H9 (cell line): ENCODE measurements around the gene ISOC1. TPM values are rescaled to one million over a fixed set of nuclear protein-coding genes. Genes with fewer than 3 reads are reported as not detected.

Source experiments
- DNase-seq: peaks from one replicate; pipeline ENCODE4 v3.0.0-alpha.2; 2017
- H2AFZ ChIP-seq: one replicate; pipeline ENCODE4 v1.6.1; 2013; ENCODE audit warnings: mild to moderate bottlenecking, low read length, control low read depth, moderate library complexity
- H2AK5ac ChIP-seq: 2 replicates; pipeline ENCODE4 v1.6.1; 2013; ENCODE audit warnings: low read length, control low read depth, mixed read lengths; ENCODE audit not compliant: insufficient read length
- H2BK120ac ChIP-seq: one replicate; pipeline ENCODE4 v1.6.1; 2013; ENCODE audit warnings: low read depth, mild to moderate bottlenecking, low read length, control low read depth, inconsistent platforms; ENCODE audit not compliant: poor library complexity, severe bottlenecking
- H2BK12ac ChIP-seq: 2 replicates; pipeline ENCODE4 v1.6.1; 2013; ENCODE audit warnings: low read length, control low read depth, mixed read lengths, low read depth; ENCODE audit not compliant: insufficient read length
- H2BK15ac ChIP-seq: 2 replicates; pipeline ENCODE4 v1.6.1; 2013; ENCODE audit warnings: low read depth, low read length, control low read depth
- H2BK20ac ChIP-seq: one replicate; pipeline ENCODE4 v1.6.1; 2013; ENCODE audit warnings: low read depth, mild to moderate bottlenecking, low read length, control low read depth, inconsistent platforms; ENCODE audit not compliant: poor library complexity, severe bottlenecking
- H2BK5ac ChIP-seq: 2 replicates; pipeline ENCODE4 v1.6.1; 2013; ENCODE audit warnings: low read length, control low read depth, mixed read lengths; ENCODE audit not compliant: insufficient read length
- H3K14ac ChIP-seq: 2 replicates; pipeline ENCODE4 v1.6.1; 2013; ENCODE audit warnings: low read length, control low read depth; ENCODE audit not compliant: insufficient read depth
- H3K18ac ChIP-seq: 2 replicates; pipeline ENCODE4 v1.6.1; 2013; ENCODE audit warnings: low read depth, mild to moderate bottlenecking, mixed read lengths, low read length, control low read depth; ENCODE audit not compliant: insufficient read length
- H3K23ac ChIP-seq: 2 replicates; pipeline ENCODE4 v1.6.1; 2013; ENCODE audit warnings: low read length, control low read depth, mixed read lengths, low read depth; ENCODE audit not compliant: insufficient read length
- H3K23me2 ChIP-seq: 2 replicates; pipeline ENCODE4 v1.6.1; 2013; ENCODE audit warnings: low read depth, mild to moderate bottlenecking, mixed read lengths, low read length, control low read depth; ENCODE audit not compliant: insufficient read length, poor library complexity, severe bottlenecking
- H3K27ac ChIP-seq: 2 replicates; pipeline ENCODE4 v1.5.1; 2013; ENCODE audit warnings: low read length, control low read depth, mixed read lengths, low read depth; ENCODE audit not compliant: insufficient read length
- H3K27me3 ChIP-seq: 2 replicates; pipeline ENCODE4 v1.6.1; 2013; ENCODE audit warnings: low read length, control low read depth, inconsistent platforms; ENCODE audit not compliant: insufficient read depth
- H3K4ac ChIP-seq: 2 replicates; pipeline ENCODE4 v1.6.1; 2013; ENCODE audit warnings: low read depth, mild to moderate bottlenecking, control low read depth, inconsistent platforms, low read length, moderate library complexity
- H3K4me1 ChIP-seq: 2 replicates; pipeline ENCODE4 v1.6.1; 2013; ENCODE audit warnings: low read length, control low read depth, inconsistent platforms; ENCODE audit not compliant: insufficient read depth
- H3K4me2 ChIP-seq: 2 replicates; pipeline ENCODE4 v1.6.1; 2013; ENCODE audit warnings: low read length, control low read depth, mixed read lengths; ENCODE audit not compliant: insufficient read length, insufficient read depth
- H3K56ac ChIP-seq: 2 replicates; pipeline ENCODE4 v1.6.1; 2013; ENCODE audit warnings: low read depth, mild to moderate bottlenecking, mixed read lengths, low read length, control low read depth; ENCODE audit not compliant: insufficient read length
- H3K79me1 ChIP-seq: 2 replicates; pipeline ENCODE4 v1.6.1; 2013; ENCODE audit warnings: low read depth, mild to moderate bottlenecking, moderate library complexity, low read length, control low read depth, inconsistent platforms; ENCODE audit not compliant: insufficient read depth, poor library complexity, severe bottlenecking
- H3K79me2 ChIP-seq: 2 replicates; pipeline ENCODE4 v1.6.1; 2013; ENCODE audit warnings: low read length, control low read depth, inconsistent platforms; ENCODE audit not compliant: insufficient read depth
- H3K9ac ChIP-seq: 2 replicates; pipeline ENCODE4 v1.6.1; 2013; ENCODE audit warnings: low read length, control low read depth, mixed read lengths; ENCODE audit not compliant: insufficient read length; ENCODE audit errors: extremely low read depth
- H3K9me3 ChIP-seq: one replicate; pipeline ENCODE4 v1.6.1; 2013; ENCODE audit warnings: low read depth, low read length, inconsistent platforms; ENCODE audit not compliant: control insufficient read depth
- H3T11ph ChIP-seq: one replicate; pipeline ENCODE4 v1.6.1; 2013; ENCODE audit warnings: mild to moderate bottlenecking, low read length, control low read depth, inconsistent platforms
- H4K20me1 ChIP-seq: one replicate; pipeline ENCODE4 v1.6.1; 2013; ENCODE audit not compliant: control insufficient read depth, insufficient read length, insufficient read depth
- H4K5ac ChIP-seq: 2 replicates; pipeline ENCODE4 v1.6.1; 2013; ENCODE audit warnings: low read depth, mild to moderate bottlenecking, mixed read lengths, low read length, control low read depth; ENCODE audit not compliant: insufficient read length
- H4K8ac ChIP-seq: replicated peaks from 2 replicates; pipeline ENCODE4 v1.6.1; 2013; ENCODE audit warnings: low read length, control low read depth, mixed read lengths, low read depth; ENCODE audit not compliant: insufficient read length
- H4K91ac ChIP-seq: 2 replicates; pipeline ENCODE4 v1.6.1; 2013; ENCODE audit warnings: low read depth, mild to moderate bottlenecking, moderate library complexity, mixed read lengths, low read length, control low read depth; ENCODE audit not compliant: insufficient read length
- H3K27ac Mint-ChIP-seq, 3 experiments: 2 replicates in 2 of 3; 3 replicates in 1 of 3; pipeline ENCODE4 v1.8.0; 2020 to 2021; ENCODE audit warnings: mixed read lengths in 3 of 3, mild to moderate bottlenecking in 1 of 3, moderate library complexity in 1 of 3
- H3K27me3 Mint-ChIP-seq: 2 replicates; pipeline ENCODE4 v1.8.0; 2021; ENCODE audit warnings: low read depth, mild to moderate bottlenecking, moderate library complexity, mixed read lengths
- H3K36me3 Mint-ChIP-seq, 3 experiments: 2 replicates in 2 of 3; 3 replicates in 1 of 3; pipeline ENCODE4 v1.8.0; 2020 to 2021; ENCODE audit warnings: low read depth in 3 of 3, mixed read lengths in 3 of 3; ENCODE audit not compliant: insufficient read depth in 1 of 3
- H3K4me1 Mint-ChIP-seq, 2 experiments: 2 replicates each; pipeline ENCODE4 v1.8.0; 2020; ENCODE audit warnings: mixed read lengths in 2 of 2
- H3K4me3 Mint-ChIP-seq, 2 experiments: 2 replicates in 1 of 2; 3 replicates in 1 of 2; pipeline ENCODE4 v1.8.0; 2020 to 2021; ENCODE audit warnings: mild to moderate bottlenecking in 2 of 2, mixed read lengths in 2 of 2, moderate library complexity in 1 of 2
- H3K9me3 Mint-ChIP-seq, 2 experiments: 2 replicates in 1 of 2; 3 replicates in 1 of 2; pipeline ENCODE4 v1.8.0; 2020; ENCODE audit warnings: mild to moderate bottlenecking in 2 of 2, mixed read lengths in 2 of 2, moderate library complexity in 1 of 2
- WGBS: extraction: QIAGEN DNeasy Blood & Tissue Kit; methylation state at CpG from one replicate; pipeline ENCODE4 v1.1.7; 2013; ENCODE audit warnings: missing lambda C conversion rate, low lambda C conversion rate, mixed read lengths; ENCODE audit not compliant: insufficient read length; ENCODE audit errors: extremely low coverage; 5-methylcytosine and 5-hydroxymethylcytosine counted together
- total RNA-seq: library from RNA; stranded (reverse); gene quantifications from 2 replicates; pipeline ENCODE4 v1.2.1, GENCODE V29; 2021
- TF ChIP-seq, protein P1 (sequence below): fragments of 200-600 bp; sonication (generic); conservative IDR thresholded peaks from 3 replicates; pipeline ENCODE4 v1.8.0; 2021; ENCODE audit warnings: antibody characterized with exemption, mild to moderate bottlenecking

The ISOC1 gene
- total RNA-seq, 1 experiment from 2014 or later = 23.0 TPM

DNA sequence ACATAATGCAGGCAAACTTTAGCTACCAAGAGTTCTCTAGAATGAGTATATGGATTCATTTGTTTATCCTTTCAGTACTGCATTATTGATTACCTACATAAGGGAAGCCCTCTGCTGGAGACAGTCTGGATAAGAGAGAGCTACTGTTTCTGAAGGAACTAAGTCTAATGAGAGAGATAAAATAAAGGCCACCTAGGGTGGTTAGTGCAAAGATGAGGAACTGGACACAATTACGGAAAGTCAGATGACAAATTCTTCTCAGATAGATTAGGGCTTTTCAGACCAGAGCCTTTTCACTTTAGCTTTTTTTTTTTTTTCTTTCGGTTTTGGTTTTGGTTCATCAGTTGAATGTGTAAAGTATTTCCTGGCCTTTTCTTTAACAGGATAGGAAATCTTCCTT is 31.3 kb downstream of the ISOC1 start:
- no peak overlapping the region for H3T11ph ChIP-seq
- H3K27me3 ChIP-seq = no peaks in the 10 kb centered on the region
- H4K20me1 ChIP-seq = no peaks in the 10 kb centered on the region
- no peaks in the 10 kb centered on the region for H3K23me2 ChIP-seq
- Mint-ChIP-seq H3K4me1 (peaks cover 0 to 6% of the 10 kb centered on the region in 2 experiments; a peak in 1 of 4 replicates), H3K4me3 (no peak overlapping the region), H3K9me3 (no peaks in the 10 kb centered on the region), H3K36me3 (no peaks in the 10 kb centered on the region), H3K27ac (no peak overlapping the region), H3K27me3 (no peaks in the 10 kb centered on the region)
- H3K23ac ChIP-seq = no peak overlapping the region
- no peak overlapping the region for H3K4me2 ChIP-seq
- no peak overlapping the region for H2BK5ac ChIP-seq
- H2AFZ ChIP-seq = no peak overlapping the region
- no peak for DNase-seq
- H2BK15ac ChIP-seq = no peak overlapping the region
- no peaks in the 10 kb centered on the region for H3K4me1 ChIP-seq
- no peak overlapping the region for H2BK120ac ChIP-seq
- TF ChIP-seq, protein P1, sequence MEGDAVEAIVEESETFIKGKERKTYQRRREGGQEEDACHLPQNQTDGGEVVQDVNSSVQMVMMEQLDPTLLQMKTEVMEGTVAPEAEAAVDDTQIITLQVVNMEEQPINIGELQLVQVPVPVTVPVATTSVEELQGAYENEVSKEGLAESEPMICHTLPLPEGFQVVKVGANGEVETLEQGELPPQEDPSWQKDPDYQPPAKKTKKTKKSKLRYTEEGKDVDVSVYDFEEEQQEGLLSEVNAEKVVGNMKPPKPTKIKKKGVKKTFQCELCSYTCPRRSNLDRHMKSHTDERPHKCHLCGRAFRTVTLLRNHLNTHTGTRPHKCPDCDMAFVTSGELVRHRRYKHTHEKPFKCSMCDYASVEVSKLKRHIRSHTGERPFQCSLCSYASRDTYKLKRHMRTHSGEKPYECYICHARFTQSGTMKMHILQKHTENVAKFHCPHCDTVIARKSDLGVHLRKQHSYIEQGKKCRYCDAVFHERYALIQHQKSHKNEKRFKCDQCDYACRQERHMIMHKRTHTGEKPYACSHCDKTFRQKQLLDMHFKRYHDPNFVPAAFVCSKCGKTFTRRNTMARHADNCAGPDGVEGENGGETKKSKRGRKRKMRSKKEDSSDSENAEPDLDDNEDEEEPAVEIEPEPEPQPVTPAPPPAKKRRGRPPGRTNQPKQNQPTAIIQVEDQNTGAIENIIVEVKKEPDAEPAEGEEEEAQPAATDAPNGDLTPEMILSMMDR = no peak; the same call in 2 of the 3 replicates
- H3K79me2 ChIP-seq = no peaks in the 10 kb centered on the region
- no peak overlapping the region for H3K14ac ChIP-seq
- no peak overlapping the region for H4K91ac ChIP-seq
- no CpG with 5 or more reads among the region's 2 CpGs for WGBS
- H3K9me3 ChIP-seq = no peaks in the 10 kb centered on the region
- H4K8ac ChIP-seq = no peak overlapping the region
- no peak overlapping the region for H3K4ac ChIP-seq
- H3K56ac ChIP-seq = no peak overlapping the region
- H2BK12ac ChIP-seq = no peak overlapping the region
- no peak overlapping the region for H4K5ac ChIP-seq
- no peak overlapping the region for H2BK20ac ChIP-seq
- H3K79me1 ChIP-seq = no peaks in the 10 kb centered on the region
- no peak overlapping the region for H3K9ac ChIP-seq
- no peak overlapping the region for H2AK5ac ChIP-seq
- no peak overlapping the region for H3K27ac ChIP-seq
- no peak overlapping the region for H3K18ac ChIP-seq
